ENCODE results near the gene HDAC8.
"Not testable (repeated sequence)": the region's sequence is repeated elsewhere in the genome, so short reads cannot be mapped to it uniquely, and the experiment has no call there.

Gene HDAC8

DNA sequence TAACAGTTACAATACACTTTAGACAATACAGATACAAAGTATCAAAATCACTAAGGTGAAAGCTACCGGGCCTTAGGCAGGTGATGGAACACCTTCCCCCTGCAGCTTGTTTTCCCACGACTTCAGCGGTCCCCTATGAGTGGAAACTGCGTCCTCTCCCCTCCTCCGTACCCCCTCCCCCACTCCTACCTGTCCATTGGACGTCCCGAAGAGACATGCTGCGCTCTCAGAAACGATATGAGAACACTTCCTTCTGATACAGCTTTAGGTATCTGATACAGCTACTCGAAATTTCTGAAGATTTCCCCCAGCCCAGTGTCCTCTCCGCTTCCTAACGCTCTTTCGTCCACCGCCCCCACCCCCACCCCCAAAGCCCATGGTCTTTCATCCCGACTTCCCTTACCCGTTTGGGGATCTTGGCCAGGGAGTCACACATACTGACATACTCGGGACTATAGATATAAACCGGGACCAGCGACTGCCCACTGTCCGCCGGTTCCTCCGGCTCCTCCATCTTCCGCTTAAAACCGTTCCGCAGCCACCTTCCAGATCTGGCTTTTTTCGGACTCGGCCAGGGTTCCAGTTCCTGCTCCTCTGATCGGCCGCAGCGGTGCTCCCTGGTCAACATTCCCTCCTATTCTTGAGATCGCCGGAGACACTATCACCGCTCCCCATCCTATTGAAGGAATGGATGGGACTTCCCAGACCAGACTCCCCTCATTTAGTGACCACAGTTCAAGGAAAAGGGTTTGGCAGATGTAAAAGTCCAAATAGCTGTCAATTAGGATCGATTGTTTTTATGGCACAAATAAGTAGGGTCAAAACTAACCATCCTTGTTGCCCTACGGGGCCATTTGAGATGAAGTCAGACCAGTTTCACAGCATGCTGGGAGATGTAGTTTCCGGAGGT, at the start of gene HDAC8:
HDAC8 (minus strand) TSS at position 596 of the 910 bp plus-strand sequence; CDS start at position 514, 82 bp downstream.
- peak; percentile 53 for DNase-seq

DNA sequence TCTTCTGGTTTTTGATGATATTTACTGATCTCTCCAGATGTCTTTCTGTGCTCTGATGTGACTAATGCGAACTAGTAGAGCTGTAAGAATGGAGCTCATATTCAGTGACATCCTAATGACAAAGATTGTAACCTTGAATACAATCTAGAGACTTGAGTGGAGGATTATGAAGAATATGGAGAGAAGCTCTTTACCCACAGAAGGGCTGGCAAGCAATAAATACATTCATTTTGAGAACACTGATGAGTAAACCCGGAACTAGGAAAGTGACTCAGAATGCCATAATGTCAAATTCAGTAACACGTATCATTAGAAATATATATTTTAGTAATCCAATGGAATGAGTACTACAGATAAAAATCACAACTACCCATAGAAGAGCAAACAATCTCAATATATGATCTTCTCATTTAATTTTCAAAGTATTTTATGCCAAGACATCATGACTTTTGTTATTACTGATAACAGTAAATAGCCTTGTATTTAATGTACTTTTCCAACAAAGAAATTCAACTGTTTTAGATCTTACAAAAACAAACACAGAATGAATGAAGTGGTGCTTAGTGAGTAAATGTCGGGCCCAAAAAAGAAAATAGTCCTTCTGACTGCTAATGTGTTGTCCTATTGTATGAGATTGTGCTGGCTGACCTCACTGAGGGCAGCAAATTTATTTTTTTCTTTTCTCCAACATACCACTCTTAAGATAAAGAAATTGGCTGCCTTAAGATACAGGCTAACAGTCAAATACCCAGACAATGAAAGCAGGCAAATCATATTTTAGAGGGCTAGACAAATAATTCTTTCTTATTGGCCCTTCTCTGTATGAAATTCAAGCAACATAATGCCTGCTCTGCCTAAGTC, 49.2 kb upstream of the HDAC8 start:
- DNase-seq, result no peak

DNA sequence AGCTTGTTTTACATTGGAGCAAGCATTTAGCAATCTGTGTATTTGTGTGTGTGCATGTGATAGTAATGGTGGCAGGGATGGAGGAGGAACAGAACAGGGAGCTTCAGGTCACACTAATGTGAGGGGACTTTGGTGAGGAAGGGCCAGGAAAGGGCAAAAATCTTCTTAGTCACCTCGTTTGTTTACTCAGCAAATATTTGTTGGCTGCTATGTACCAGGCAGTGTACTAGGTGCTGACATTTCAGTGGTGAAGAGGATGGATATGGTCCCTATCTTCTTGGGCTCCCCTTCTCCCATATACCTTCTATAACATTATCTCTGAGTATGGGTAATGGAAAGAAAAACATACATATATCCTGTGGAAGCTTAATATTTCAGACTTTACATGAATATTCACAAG, 48.5 kb upstream of the HDAC8 start:
- no peak for DNase-seq

DNA sequence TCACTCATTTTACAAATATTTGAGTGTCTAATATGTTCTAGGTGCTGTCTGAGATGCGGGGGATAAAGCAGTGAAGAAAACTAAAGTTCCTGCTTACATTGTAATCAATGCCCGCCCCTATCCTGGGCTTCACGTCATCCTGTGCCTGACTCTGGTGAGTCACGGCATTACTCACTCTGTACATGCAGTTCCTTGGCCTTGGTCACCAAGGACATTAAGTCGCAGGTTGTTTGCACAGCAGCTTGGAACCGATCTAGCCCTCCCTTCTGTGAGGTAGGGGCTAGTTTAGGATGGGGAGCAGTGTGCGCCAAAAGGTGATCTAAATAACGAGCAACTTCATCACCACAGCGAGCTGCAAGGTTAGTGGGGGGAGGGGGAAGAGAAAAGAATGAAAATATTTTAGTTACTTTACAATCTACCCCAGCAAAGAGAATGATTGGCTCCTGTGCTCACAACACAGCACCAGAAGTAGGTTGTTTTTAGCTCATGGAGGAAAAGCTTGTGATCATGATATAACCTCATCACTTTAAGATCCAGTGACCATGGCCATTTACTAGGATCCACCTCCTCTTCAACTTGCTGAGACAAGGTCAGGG, 48.0 kb upstream of the HDAC8 start:
- DNase-seq, result no peak

DNA sequence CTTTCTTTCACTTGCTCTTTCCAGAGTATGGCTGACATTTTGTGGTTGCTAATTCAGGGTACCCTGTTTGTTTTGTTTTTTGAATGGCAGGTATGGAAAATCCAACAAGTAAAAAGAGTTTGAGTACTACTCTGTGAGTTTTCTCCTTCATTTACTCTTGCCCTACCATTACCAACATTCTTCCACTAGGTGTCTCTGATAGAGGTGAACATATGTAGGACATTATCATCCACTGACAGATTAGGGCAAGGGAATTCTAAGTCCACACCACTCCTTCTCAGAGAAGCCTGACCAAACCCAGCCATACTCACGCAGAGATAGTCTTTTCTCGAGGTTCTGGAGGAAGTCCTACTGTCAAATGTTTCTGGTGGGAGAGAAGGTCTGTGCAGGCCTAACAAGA, 36.7 kb upstream of the HDAC8 start:
- no peak for DNase-seq

DNA sequence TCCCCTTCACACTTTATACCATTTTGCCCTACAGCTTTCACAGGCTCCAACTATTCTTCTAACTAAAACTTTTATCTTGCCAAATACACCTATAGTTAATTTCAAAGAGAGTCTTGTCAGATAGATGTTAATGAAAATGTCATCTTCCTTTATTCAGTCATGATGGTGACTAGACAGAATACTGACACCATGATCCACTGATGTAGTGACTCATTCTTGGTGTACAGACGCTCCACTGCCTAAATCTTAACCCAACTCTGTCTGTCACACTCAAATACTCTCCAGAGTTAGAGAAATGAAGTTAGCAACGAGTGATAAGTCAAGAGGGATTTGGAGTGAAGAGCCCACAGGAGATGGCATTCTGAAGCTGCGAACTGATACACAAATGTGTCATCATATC, 32.1 kb upstream of the HDAC8 start:
- no peak for DNase-seq

DNA sequence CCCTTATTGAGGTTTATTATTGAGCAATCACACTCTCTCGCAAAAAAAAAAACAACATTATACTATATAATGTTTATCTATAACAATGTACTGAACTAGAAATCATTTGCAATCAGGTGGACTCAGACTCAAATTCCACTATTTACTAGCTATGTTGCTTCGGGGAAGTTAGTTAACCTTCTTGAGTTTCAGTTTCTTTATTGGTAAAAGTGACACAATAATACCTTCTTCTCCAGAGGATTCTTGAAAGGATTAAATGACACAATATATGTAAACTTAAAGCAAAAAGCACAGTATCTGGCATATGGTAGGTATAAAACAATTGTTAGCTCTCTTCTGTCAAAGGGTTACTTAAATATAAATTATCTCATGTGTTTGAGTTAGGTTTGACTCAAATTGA, 31.5 kb upstream of the HDAC8 start:
- no peak for DNase-seq

DNA sequence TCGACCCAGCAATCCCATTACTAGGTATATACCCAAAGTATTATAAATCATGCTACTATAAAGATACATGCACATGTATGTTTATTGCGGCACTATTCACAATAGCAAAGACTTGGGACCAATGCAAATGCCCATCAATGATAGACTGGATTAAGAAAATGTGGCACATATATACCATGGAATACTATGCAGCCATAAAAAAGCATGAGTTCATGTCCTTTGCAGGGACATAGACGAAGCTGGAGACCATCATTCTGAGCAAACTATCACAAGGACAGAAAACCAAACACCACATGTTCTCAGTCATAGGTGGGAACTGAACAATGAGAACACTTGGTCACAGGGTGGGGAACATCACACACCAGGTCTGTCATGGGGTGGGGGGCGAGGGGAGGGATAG, 18.4 kb upstream of the HDAC8 start:
- DNase-seq, result not testable (repeated sequence)

DNA sequence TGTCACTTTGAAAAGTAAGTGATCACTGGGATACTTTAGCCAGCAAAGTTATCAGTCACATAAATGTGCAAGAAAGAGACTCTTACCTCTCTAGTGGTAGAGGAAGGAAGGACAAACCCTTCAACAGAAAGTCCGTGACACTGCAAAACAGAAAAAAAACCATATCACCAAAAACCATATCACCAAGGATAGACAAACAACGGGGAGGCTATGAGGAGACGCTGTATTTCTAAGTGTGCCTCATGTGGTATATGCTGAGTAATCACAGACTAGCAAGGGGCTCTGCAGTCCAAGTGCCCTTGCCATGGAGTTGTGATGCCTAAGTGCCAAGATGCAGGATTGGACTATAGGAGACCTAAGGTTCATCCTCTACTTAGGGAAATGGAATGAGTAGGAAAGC, 11.5 kb upstream of the HDAC8 start:
- DNase-seq, result no peak

DNA sequence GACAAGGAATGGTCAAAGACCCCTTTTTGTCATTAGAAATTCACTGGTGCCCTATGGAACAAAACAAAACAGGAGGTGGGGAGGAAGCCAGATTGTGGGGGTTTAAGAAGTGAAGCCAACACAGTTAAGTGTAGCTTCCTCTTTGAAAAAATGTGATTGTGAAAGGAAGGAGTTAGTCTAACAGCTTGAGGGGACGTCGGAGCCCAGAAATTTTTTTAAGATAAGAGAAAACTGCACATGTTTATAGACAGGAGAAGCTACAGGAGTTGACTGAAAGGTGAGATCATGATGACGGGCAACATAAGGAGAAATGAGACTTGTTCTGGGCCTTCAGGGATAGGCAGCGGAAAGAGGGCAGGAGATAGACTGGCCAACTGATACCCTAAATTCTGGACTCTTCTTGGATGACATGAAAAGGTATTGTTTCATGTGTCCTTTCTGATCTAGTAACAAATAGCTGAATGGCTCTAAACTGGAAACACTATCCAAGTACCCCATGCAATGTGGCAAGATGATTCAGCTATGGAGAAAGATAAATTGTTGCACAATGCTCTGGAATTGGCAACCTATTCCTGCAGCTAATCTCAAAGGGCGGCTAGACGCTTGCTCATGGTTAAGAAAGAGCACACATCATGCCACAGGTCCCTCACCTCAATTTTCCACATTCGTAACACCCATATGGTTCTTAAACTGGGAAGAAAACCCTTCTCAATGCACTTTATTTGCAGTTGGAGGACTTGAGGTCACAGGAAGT, 3.7 kb upstream of the HDAC8 start:
- DNase-seq, result no peak

DNA sequence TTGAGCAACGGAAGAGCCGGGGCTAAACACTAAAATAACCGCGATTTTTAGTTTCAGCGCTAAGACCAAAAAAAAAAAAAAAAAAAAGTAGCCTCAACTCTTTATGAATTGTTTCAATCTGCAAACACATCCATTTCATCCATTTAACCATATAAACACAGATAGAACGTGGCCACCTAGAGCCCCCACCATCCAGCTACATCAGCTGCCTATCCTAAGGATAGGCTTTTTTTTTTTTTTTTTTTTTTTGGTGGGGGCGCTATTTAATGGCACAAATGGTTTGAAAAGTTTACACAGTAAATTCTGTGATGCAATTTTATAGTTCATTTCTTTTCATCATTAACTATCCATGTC, 492 bp upstream of the HDAC8 start:
- DNase-seq, result no peak

DNA sequence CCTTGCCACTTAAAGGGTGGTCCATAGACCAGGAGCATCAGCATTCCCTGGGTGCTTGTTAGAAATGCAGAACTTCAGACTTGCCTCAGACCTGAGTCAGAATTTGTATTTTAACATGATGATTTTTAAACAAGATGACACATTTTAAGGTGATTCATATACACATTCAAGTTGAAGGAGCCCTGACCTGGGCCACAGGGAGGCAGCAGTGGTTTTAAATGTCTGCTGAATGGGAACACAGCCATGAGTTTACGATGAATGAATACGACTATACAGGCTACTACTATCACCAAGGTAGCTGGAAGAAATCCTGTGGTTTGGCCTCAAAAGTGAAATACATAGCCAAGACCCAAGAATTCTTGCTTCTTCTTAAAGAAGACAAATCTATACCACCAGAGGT, 2.9 kb downstream of the HDAC8 start:
- DNase-seq, result no peak

DNA sequence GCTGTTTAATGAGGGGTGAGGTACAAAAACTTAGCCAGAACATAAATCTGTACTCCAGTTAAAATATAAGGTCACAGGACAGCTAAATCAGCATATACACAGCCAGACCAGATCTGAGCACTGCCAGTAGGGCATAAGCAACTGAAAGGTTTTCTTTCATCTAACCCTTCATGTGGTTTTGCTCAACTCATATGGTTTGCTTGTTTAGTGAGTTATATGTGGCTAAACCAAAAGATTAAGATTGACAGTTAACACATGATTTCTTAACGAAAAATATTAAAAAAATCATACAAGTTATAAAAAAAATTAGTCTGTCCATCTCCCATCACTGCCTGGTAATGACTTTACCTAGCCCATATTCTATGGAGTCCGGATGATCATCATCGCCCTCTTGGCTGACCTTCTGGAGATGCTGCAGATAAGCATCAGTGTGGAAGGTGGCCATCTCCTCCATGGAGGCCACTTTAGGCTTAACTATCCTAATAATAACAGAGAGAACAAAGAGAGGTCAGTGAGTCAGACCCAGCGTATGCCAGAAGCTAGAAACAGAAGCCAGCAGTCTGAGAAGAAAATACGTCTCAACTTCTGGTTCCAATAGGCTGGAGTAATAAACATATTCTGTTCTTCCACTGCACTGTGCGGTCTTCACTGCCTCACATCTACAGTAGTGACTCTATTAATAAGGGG, 4.1 kb downstream of the HDAC8 start:
- no peak for DNase-seq

DNA sequence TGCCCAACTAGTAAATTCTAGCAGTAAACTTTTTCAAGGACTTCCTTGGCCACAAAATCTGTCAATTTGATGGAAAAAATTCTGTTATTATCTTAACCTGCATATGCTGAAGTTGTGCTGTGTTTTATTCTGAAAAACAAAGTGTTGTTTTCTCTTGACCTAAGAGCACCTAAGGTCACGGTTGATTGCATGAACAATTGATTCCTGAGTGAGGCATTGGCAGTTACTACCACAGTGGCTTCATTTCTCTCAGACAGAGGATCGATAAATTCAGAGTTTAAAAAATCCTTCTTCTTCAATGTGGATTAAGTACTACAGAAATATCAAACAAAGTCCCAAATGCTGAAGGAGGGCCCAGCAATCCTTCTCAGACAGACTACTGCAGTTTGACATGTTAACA, 6.2 kb downstream of the HDAC8 start:
- DNase-seq, result no peak

DNA sequence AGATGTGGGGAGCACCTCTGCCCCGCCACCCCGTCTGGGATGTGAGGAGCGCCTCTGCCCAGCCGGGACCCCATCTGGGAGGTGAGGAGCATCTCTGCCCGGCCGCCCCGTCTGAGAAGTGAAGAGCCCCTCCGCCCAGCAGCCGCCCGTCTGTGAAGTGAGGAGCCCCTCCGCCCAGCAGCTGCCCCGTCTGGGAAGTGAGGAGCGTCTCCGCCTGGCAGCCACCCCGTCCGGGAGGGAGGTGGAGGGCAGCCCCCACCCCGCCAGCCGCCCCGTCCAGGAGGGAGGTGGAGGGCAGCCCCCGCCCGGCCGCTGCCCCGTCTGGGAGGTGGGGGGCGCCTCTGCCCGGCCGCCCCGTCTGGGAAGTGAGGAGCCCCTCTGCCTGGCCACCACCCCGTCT, 13.0 kb downstream of the HDAC8 start:
- not testable (repeated sequence) for DNase-seq

DNA sequence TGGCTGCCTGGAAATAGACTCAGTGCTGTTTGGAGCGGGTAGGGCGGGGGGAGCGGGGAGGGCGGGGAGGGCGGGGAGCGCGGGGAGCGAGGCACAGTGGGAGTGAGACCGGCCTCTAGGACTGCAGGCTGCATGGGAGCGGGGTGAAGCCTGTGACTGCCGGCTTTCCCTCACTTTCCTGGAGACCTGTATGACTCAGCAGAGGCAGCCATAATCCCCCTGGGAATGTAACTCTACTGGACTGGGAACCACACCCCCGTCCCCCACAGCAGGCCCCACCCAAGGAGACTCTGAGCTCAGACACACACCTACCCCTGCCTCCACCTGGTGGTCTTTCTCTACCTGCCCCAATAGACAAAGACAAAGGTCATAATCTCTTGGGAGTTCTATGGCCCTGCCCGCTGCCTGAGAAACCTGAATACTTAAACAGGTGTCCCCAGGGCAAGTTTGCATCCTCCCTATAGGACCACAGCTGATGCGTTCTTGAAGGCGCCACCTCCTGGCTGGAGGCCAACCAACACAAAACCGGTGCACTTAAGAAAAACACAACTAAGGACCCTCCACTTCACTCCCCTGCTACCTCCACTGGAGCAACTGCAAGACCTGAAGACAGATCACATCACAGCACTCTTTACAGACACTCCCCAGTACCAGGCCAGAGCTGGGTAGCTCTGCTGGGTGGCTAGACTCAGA, 18.0 kb downstream of the HDAC8 start:
- DNase-seq, result no peak

DNA sequence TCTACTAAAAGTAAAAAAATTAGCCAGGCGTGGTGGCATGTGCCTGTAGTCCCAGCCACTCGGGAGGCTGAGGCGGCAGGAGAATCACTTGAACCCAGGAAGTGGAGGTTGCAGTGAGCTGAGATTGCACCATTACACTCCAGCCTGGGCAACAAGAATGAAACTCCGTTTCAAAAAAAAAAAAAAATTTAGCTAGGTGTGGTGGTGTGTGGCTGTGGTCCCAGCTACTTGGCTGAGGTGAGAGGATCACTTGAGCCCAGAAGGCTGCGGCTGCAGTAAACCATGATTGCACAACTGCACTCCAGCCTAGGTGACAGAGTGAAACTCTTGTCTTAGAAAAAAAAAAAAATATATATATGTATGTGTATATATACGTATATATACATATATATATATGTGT, 20.2 kb downstream of the HDAC8 start:
- DNase-seq, result not testable (repeated sequence)

DNA sequence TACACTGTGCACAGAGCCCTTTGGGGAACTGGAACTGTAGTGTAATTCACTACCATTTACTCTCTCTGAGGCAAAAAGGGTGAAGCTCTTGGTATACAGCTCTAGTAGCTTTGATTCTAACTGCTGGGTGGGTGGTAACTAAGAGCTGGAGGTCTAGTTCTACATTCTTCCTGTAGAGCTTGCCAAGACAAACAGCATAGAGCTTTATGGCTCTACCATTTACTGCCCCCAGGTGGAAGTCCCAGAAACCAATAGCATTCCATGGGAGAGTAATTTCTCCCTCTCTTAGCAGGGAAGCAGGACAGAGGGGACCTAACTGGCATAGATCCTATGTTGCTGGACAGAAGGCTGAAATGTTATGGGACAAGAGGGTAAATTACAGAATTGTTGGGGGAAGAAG, 26.7 kb downstream of the HDAC8 start:
- no peak for DNase-seq

DNA sequence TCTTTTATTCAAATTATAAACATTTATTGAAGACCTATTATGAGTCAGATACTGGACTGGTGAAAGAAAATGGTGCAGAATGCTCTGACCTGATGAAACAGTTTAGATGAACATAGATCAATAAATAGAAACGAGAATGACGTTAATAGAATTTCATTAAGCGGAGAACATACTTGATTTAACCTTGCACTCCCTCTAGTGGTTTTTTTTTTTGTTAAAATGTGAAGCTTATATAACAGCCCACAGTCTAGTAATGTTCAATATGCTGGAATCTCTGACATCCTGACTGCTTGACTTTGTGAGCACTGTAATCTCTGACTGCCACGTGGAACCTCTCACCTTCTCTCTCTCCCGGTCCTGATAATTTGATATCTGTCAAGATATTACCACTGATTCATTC, 32.3 kb downstream of the HDAC8 start:
- DNase-seq, result no peak

DNA sequence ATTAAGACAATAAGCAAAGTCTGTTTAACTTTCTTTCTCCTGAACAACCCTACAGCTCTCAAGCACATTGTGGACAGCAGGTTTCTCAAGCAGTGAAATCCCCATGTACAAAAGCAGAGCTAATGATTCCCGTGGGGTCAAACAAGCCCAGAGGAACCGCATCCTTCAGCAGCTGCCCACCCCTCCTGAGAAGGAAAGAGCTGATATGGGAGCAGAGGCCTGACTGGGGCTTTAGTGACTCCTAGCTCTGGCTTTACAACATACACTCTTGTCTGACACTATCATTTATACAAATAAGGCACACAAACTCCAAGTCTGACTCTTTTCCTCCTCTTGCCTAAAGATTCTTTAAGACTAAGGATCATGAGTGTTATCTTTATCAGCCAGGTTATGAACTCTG, 32.8 kb downstream of the HDAC8 start:
- no peak for DNase-seq

DNA sequence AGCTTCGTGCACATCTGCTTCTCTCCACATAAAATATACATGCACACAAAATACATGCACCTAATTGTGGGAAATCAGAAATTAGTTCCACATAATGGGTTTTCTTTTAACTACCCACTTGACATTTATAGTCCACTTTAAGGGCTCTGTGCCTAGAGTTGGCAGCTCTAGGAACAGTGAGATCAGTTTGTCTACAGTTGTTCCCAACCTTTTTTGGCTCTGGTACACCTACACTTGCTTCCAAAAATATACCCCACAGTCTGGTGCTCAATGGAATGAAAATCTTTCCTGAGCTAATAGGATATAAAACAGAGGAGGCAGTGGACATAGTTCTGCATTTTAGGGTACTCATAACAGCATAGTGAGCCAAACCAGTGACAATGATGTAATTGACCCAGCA, 36.1 kb downstream of the HDAC8 start:
- no peak for DNase-seq

DNA sequence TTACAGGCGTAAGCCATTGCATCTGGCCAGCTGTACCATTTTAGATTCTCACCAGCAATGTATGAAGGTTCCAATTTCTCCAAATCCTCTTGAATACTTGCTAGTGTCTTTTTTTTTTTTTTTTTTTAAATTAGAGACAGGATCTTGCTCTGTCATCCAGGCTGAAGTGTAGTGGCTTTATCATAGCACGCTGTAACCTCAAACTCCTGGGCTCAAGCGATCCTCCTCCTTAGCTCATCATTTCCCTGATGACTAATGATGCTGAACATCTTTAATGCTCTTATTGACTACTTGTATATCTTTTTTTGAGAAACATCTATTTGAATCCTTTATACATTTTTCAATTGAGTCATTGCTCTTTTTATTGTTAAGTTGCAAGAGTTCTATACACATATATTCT, 40.3 kb downstream of the HDAC8 start:
- no peak for DNase-seq

Data from NCI-H1105 (cell line).